Activated CD8-positive, alpha-beta memory T cell treated with anti-CD3 and anti-CD28 coated beads, Interleukin-2, amount 50 U/mL, for 1 hour (primary cell): Measurements from ENCODE around the gene RHBDD2.

Experiments used
- DNase-seq: peaks from one replicate; pipeline ENCODE4 v3.0.0-alpha.2; 2020; ENCODE audit errors: extremely low read depth

RHBDD2 gene

GRCh38 chr7:75920431-75921161 lies 41.8 kb downstream of the RHBDD2 start:
- DNase-seq, result no peak

GRCh38 chr7:75921479-75921878 lies 42.6 kb downstream of the RHBDD2 start:
- no peak for DNase-seq

- DNase-seq, result no peak
Observed at GRCh38 chr7:75922966-75923603, 44.3 kb downstream of the RHBDD2 start.

GRCh38 chr7:75924256-75924655 lies 45.4 kb downstream of the RHBDD2 start:
- no peak for DNase-seq

- DNase-seq, result no peak
Observed at GRCh38 chr7:75924889-75925288, 46.1 kb downstream of the RHBDD2 start.

GRCh38 chr7:75925717-75926435 lies 47.0 kb downstream of the RHBDD2 start:
- no peak for DNase-seq

- no peak for DNase-seq
Observed at GRCh38 chr7:75928568-75928914, 49.7 kb downstream of the RHBDD2 start.

GRCh38 chr7:75931680-75932079 lies 52.8 kb downstream of the RHBDD2 start:
- no peak for DNase-seq

- no peak for DNase-seq
Observed at GRCh38 chr7:75937958-75938786, 59.3 kb downstream of the RHBDD2 start.
